ENCODE measurements around the gene ZSWIM1. TPM values are rescaled to one million over a fixed set of nuclear protein-coding genes. Genes with fewer than 3 reads are reported as not detected.
A peak's percentile ranks its signal among the peaks of the same experiment; 100 is the strongest.

Gene ZSWIM1
- total and polyA plus RNA-seq, 3 experiments from 2014 or later, result 2.1 to 12.3 (median 12.3) TPM

- Histone ChIP-seq H3K4me3 (ENCODE audit: low read length) (no peak overlapping the region), H3K36me3 (ENCODE audit: insufficient read depth, low read length) (peaks cover 37% of the 10 kb centered on the region), H3K4me1 (ENCODE audit: insufficient read depth, low read length) (no peaks in the 10 kb centered on the region), H3K27ac (ENCODE audit: low read depth, low read length) (no peak overlapping the region), H3K27me3 (ENCODE audit: insufficient read depth, low read length, poor library complexity, severe bottlenecking) (no peaks in the 10 kb centered on the region), H3K9me3 (ENCODE audit: low read length) (no peaks in the 10 kb centered on the region)
- Mint-ChIP-seq H3K4me3 (no peak overlapping the region), H3K36me3 (peaks cover 7 to 76% (median 13%) of the 10 kb centered on the region in 3 donors), H3K27ac (peak overlapping the region in 2 of 8 donors; percentile 73 to 90), H3K4me1 (peaks cover 3 to 19% (median 7%) of the 10 kb centered on the region in 3 donors), H3K27me3 (no peaks in the 10 kb centered on the region), H3K9me3 (no peaks in the 10 kb centered on the region)
- ChIA-PET CTCF (no interaction called here), POLR2A (no interaction called here)
- no peak for DNase-seq
Observed at GRCh38 chr20:45848421-45848820, 32.6 kb upstream of the ZSWIM1 start.

GRCh38 chr20:45848969-45849582 lies 32.0 kb upstream of the ZSWIM1 start:
- H3K4me3 Mint-ChIP-seq, result no peak overlapping the region
- H3K27ac ChIP-seq (ENCODE audit: low read depth, low read length), result no peak overlapping the region
- no peaks in the 10 kb centered on the region for H3K9me3 ChIP-seq (ENCODE audit: low read length)
- POLR2A ChIA-PET, result no interaction called here
- H3K4me1 ChIP-seq (ENCODE audit: insufficient read depth, low read length), result no peaks in the 10 kb centered on the region
- peaks cover 7 to 76% (median 15%) of the 10 kb centered on the region in 3 donors for H3K36me3 Mint-ChIP-seq
- H3K27me3 Mint-ChIP-seq, result no peaks in the 10 kb centered on the region
- no peaks in the 10 kb centered on the region for H3K9me3 Mint-ChIP-seq
- CTCF ChIA-PET, result no interaction called here
- no peak overlapping the region for H3K4me3 ChIP-seq (ENCODE audit: low read length)
- H3K36me3 ChIP-seq (ENCODE audit: insufficient read depth, low read length), result peaks cover 33% of the 10 kb centered on the region
- H3K27me3 ChIP-seq (ENCODE audit: insufficient read depth, low read length, poor library complexity, severe bottlenecking), result no peaks in the 10 kb centered on the region
- DNase-seq, result no peak
- H3K27ac Mint-ChIP-seq, result peak overlapping the region in 1 of 8 donors; percentile 90
- peaks cover 9 to 26% (median 14%) of the 10 kb centered on the region in 3 donors for H3K4me1 Mint-ChIP-seq

- no peak overlapping the region for H3K4me3 Mint-ChIP-seq
- Histone ChIP-seq H3K36me3 (ENCODE audit: insufficient read depth, low read length) (peaks cover 25% of the 10 kb centered on the region), H3K4me1 (ENCODE audit: insufficient read depth, low read length) (peaks cover 6% of the 10 kb centered on the region), H3K4me3 (ENCODE audit: low read length) (no peak overlapping the region), H3K9me3 (ENCODE audit: low read length) (no peaks in the 10 kb centered on the region), H3K27me3 (ENCODE audit: insufficient read depth, low read length, poor library complexity, severe bottlenecking) (no peaks in the 10 kb centered on the region), H3K27ac (ENCODE audit: low read depth, low read length) (no peak overlapping the region)
- H3K27me3 Mint-ChIP-seq, result no peaks in the 10 kb centered on the region
- peaks cover 7 to 74% (median 11%) of the 10 kb centered on the region in 3 donors for H3K36me3 Mint-ChIP-seq
- CTCF ChIA-PET, result no interaction called here
- no peak for DNase-seq
- no peaks in the 10 kb centered on the region for H3K9me3 Mint-ChIP-seq
- H3K4me1 Mint-ChIP-seq, result peaks cover 17 to 38% (median 21%) of the 10 kb centered on the region in 3 donors
- peak overlapping the region in 2 of 8 donors; percentile 40 to 67 for H3K27ac Mint-ChIP-seq
- POLR2A ChIA-PET, result no interaction called here
Observed at GRCh38 chr20:45850238-45850637, 30.8 kb upstream of the ZSWIM1 start.

- Histone ChIP-seq H3K9me3 (ENCODE audit: low read length) (no peaks in the 10 kb centered on the region), H3K4me1 (ENCODE audit: insufficient read depth, low read length) (peaks cover 9% of the 10 kb centered on the region), H3K4me3 (ENCODE audit: low read length) (no peak overlapping the region), H3K36me3 (ENCODE audit: insufficient read depth, low read length) (peaks cover 24% of the 10 kb centered on the region), H3K27ac (ENCODE audit: low read depth, low read length) (no peak overlapping the region), H3K27me3 (ENCODE audit: insufficient read depth, low read length, poor library complexity, severe bottlenecking) (no peaks in the 10 kb centered on the region)
- no peaks in the 10 kb centered on the region for H3K9me3 Mint-ChIP-seq
- peaks cover 7 to 69% (median 11%) of the 10 kb centered on the region in 3 donors for H3K36me3 Mint-ChIP-seq
- H3K4me3 Mint-ChIP-seq, result no peak overlapping the region
- ChIA-PET CTCF (no interaction called here), POLR2A (no interaction called here)
- peak overlapping the region in 1 of 8 donors; percentile 67 for H3K27ac Mint-ChIP-seq
- H3K27me3 Mint-ChIP-seq, result no peaks in the 10 kb centered on the region
- no peak for DNase-seq
- H3K4me1 Mint-ChIP-seq, result peaks cover 20 to 45% (median 28%) of the 10 kb centered on the region in 3 donors
Observed at GRCh38 chr20:45850926-45851325, 30.1 kb upstream of the ZSWIM1 start.

GRCh38 chr20:45851501-45851900 lies 29.5 kb upstream of the ZSWIM1 start:
- Mint-ChIP-seq H3K27me3 (no peaks in the 10 kb centered on the region), H3K9me3 (no peaks in the 10 kb centered on the region), H3K36me3 (peaks cover 7 to 64% (median 11%) of the 10 kb centered on the region in 3 donors), H3K27ac (no peak overlapping the region), H3K4me1 (peaks cover 23 to 50% (median 34%) of the 10 kb centered on the region in 3 donors), H3K4me3 (peak overlapping the region in 1 of 7 donors; percentile 42)
- H3K9me3 ChIP-seq (ENCODE audit: low read length), result no peaks in the 10 kb centered on the region
- no peak for DNase-seq
- H3K27ac ChIP-seq (ENCODE audit: low read depth, low read length), result no peak overlapping the region
- no peaks in the 10 kb centered on the region for H3K27me3 ChIP-seq (ENCODE audit: insufficient read depth, low read length, poor library complexity, severe bottlenecking)
- ChIA-PET CTCF (no interaction called here), POLR2A (no interaction called here)
- H3K4me1 ChIP-seq (ENCODE audit: insufficient read depth, low read length), result peaks cover 15% of the 10 kb centered on the region
- H3K36me3 ChIP-seq (ENCODE audit: insufficient read depth, low read length), result peaks cover 18% of the 10 kb centered on the region
- H3K4me3 ChIP-seq (ENCODE audit: low read length), result no peak overlapping the region

- H3K27ac Mint-ChIP-seq, result no peak overlapping the region
- no peaks in the 10 kb centered on the region for H3K27me3 Mint-ChIP-seq
- no peak for DNase-seq
- no peak overlapping the region for H3K4me3 Mint-ChIP-seq
- Histone ChIP-seq H3K4me1 (ENCODE audit: insufficient read depth, low read length) (peaks cover 18% of the 10 kb centered on the region), H3K27me3 (ENCODE audit: insufficient read depth, low read length, poor library complexity, severe bottlenecking) (no peaks in the 10 kb centered on the region), H3K36me3 (ENCODE audit: insufficient read depth, low read length) (peaks cover 16% of the 10 kb centered on the region), H3K9me3 (ENCODE audit: low read length) (no peaks in the 10 kb centered on the region), H3K4me3 (ENCODE audit: low read length) (no peak overlapping the region), H3K27ac (ENCODE audit: low read depth, low read length) (no peak overlapping the region)
- H3K36me3 Mint-ChIP-seq, result peaks cover 7 to 66% (median 11%) of the 10 kb centered on the region in 3 donors
- H3K9me3 Mint-ChIP-seq, result no peaks in the 10 kb centered on the region
- H3K4me1 Mint-ChIP-seq, result peaks cover 29 to 59% (median 42%) of the 10 kb centered on the region in 3 donors
- ChIA-PET CTCF (interaction anchor here (1.1 to 1.3 kb wide), 2 partner anchors 9 to 28 kb away, joined by 3 read pairs; partner anchors contain the start of gene ZSWIM1), POLR2A (no interaction called here)
Observed at GRCh38 chr20:45852326-45852725, 28.7 kb upstream of the ZSWIM1 start.

GRCh38 chr20:45853484-45853883 lies 27.5 kb upstream of the ZSWIM1 start:
- no peaks in the 10 kb centered on the region for H3K27me3 ChIP-seq (ENCODE audit: insufficient read depth, low read length, poor library complexity, severe bottlenecking)
- POLR2A ChIA-PET, result no interaction called here
- Mint-ChIP-seq H3K27ac (peak overlapping the region in 3 of 8 donors; percentile 33 to 89 (median 37)), H3K27me3 (no peaks in the 10 kb centered on the region), H3K36me3 (peaks cover 7 to 63% (median 11%) of the 10 kb centered on the region in 3 donors), H3K9me3 (no peaks in the 10 kb centered on the region), H3K4me3 (peak overlapping the region in 2 of 7 donors; percentile 12 to 74), H3K4me1 (peaks cover 38 to 70% (median 54%) of the 10 kb centered on the region in 3 donors)
- CTCF ChIA-PET, result interaction anchor here (1.0 to 1.3 kb wide), 2 partner anchors 10 to 38 kb away, joined by 3 read pairs; partner anchors contain the start of gene CTSA
- no peak for DNase-seq
- no peak overlapping the region for H3K27ac ChIP-seq (ENCODE audit: low read depth, low read length)
- peaks cover 25% of the 10 kb centered on the region for H3K4me1 ChIP-seq (ENCODE audit: insufficient read depth, low read length)
- peaks cover 13% of the 10 kb centered on the region for H3K36me3 ChIP-seq (ENCODE audit: insufficient read depth, low read length)
- no peaks in the 10 kb centered on the region for H3K9me3 ChIP-seq (ENCODE audit: low read length)
- H3K4me3 ChIP-seq (ENCODE audit: low read length), result no peak overlapping the region

- H3K36me3 ChIP-seq (ENCODE audit: insufficient read depth, low read length), result peaks cover 6% of the 10 kb centered on the region
- ChIA-PET CTCF (interaction anchor here (0.6 to 2.0 kb wide), 3 partner anchors 8 to 25 kb away, joined by 3 to 8 read pairs (median 4); partner anchors contain the start of gene ZSWIM1), POLR2A (interaction anchor here (0.6 to 2.9 kb wide), 7 partner anchors 23 to 77 kb away, joined by 3 to 29 read pairs (median 5); partner anchors contain the start of genes PCIF1 and ZSWIM1)
- DNase-seq, result peak; percentile 84 to 98 (median 97)
- H3K4me1 Mint-ChIP-seq, result peaks cover 41 to 79% (median 71%) of the 10 kb centered on the region in 3 donors
- peaks cover 0 to 2% of the 10 kb centered on the region in 2 donors for H3K27me3 Mint-ChIP-seq
- peak within 1 kb of the TSS; percentile 89 to 99 (median 96) for H3K4me3 Mint-ChIP-seq
- H3K27ac ChIP-seq (ENCODE audit: low read depth, low read length), result peak within 1 kb of the TSS; percentile 93
- H3K9me3 ChIP-seq (ENCODE audit: low read length), result no peaks in the 10 kb centered on the region
- H3K27me3 ChIP-seq (ENCODE audit: insufficient read depth, low read length, poor library complexity, severe bottlenecking), result no peaks in the 10 kb centered on the region
- H3K36me3 Mint-ChIP-seq, result peaks cover 0 to 38% (median 10%) of the 10 kb centered on the region in 3 donors
- H3K9me3 Mint-ChIP-seq, result no peaks in the 10 kb centered on the region
- peak within 1 kb of the TSS; percentile 87 to 98 (median 98) for H3K27ac Mint-ChIP-seq
- H3K4me3 ChIP-seq (ENCODE audit: low read length), result peak within 1 kb of the TSS; percentile 91
- H3K4me1 ChIP-seq (ENCODE audit: insufficient read depth, low read length), result peaks cover 30% of the 10 kb centered on the region
Observed at GRCh38 chr20:45857114-45857881, 23.7 kb upstream of the ZSWIM1 start, which contains the start of the genes ACOT8 and ZSWIM3. ACOT8 (minus strand) TSS chr20:45857392; CDS start chr20:45857315, 77 bp downstream. ZSWIM3 (plus strand) TSS chr20:45857614; CDS start chr20:45857826, 212 bp downstream.
